Neuronal stem cell (in vitro differentiated cells): Measurements from ENCODE around the gene SNX33.
A peak's percentile ranks its signal among the peaks of the same experiment; 100 is the strongest.

Experiments
- DNase-seq: peaks from one replicate; pipeline ENCODE4 v3.0.0-alpha.2; 2013; ENCODE audit warnings: low spot score
- H2AFZ ChIP-seq: one replicate; pipeline ENCODE4 v1.6.1; 2013; ENCODE audit warnings: mild to moderate bottlenecking, low read length, inconsistent platforms
- H2AK5ac ChIP-seq: 2 replicates; pipeline ENCODE4 v1.6.1; 2013; ENCODE audit warnings: low read depth, mild to moderate bottlenecking, inconsistent platforms, low read length, moderate library complexity, mixed read lengths
- H2BK120ac ChIP-seq: 2 replicates; pipeline ENCODE4 v1.6.1; 2013; ENCODE audit warnings: low read depth, mild to moderate bottlenecking, inconsistent platforms, low read length, moderate library complexity, mixed read lengths
- H2BK12ac ChIP-seq: one replicate; pipeline ENCODE4 v1.6.1; 2013; ENCODE audit warnings: low read length, inconsistent platforms
- H2BK15ac ChIP-seq: 2 replicates; pipeline ENCODE4 v1.6.1; 2013; ENCODE audit warnings: mild to moderate bottlenecking, low read length, inconsistent platforms, mixed read lengths
- H2BK5ac ChIP-seq: one replicate; pipeline ENCODE4 v1.6.1; 2013; ENCODE audit warnings: inconsistent platforms, mild to moderate bottlenecking, low read length, moderate library complexity
- H3K14ac ChIP-seq: one replicate; pipeline ENCODE4 v1.6.1; 2013; ENCODE audit warnings: low read length, inconsistent platforms
- H3K18ac ChIP-seq: 2 replicates; pipeline ENCODE4 v1.6.1; 2013; ENCODE audit warnings: low read length, inconsistent platforms
- H3K23ac ChIP-seq: 2 replicates; pipeline ENCODE4 v1.6.1; 2013; ENCODE audit warnings: low read depth, mild to moderate bottlenecking, mixed read lengths, low read length, inconsistent platforms; ENCODE audit not compliant: poor library complexity
- H3K27ac ChIP-seq: replicated peaks from 3 replicates; pipeline ENCODE4 v1.5.1; 2013; ENCODE audit warnings: low read length, inconsistent platforms
- H3K27me3 ChIP-seq, 3 experiments: 2 replicates each; pipeline ENCODE4 v1.6.1; 2013; ENCODE audit warnings: low read length in 3 of 3, mild to moderate bottlenecking in 2 of 3, inconsistent platforms in 1 of 3, low read depth in 1 of 3, mixed read lengths in 1 of 3, moderate library complexity in 1 of 3; ENCODE audit not compliant: control insufficient read depth in 3 of 3, insufficient read depth in 3 of 3
- H3K36me3 ChIP-seq, 2 donors: replicated peaks in 1 of 2; 2 replicates each; pipeline ENCODE4 v1.6.1; 2013; ENCODE audit warnings: low read length in 2 of 2; ENCODE audit not compliant: control insufficient read depth in 2 of 2, insufficient read depth in 2 of 2
- H3K4ac ChIP-seq: 2 replicates; pipeline ENCODE4 v1.6.1; 2013; ENCODE audit warnings: inconsistent platforms, mild to moderate bottlenecking, low read length, moderate library complexity
- H3K4me1 ChIP-seq, 2 donors: 1 replicate in 1 of 2; 2 replicates in 1 of 2; pipeline ENCODE4 v1.6.1; 2013; ENCODE audit warnings: low read length in 2 of 2, low read depth in 1 of 2; ENCODE audit not compliant: control insufficient read depth in 2 of 2, insufficient read depth in 1 of 2
- H3K4me2 ChIP-seq: one replicate; pipeline ENCODE4 v1.6.1; 2013; ENCODE audit warnings: mild to moderate bottlenecking, low read length, inconsistent platforms; ENCODE audit not compliant: insufficient read depth, poor library complexity, severe bottlenecking
- H3K4me3 ChIP-seq, 2 donors: 2 replicates each; pipeline ENCODE4 v1.5.1; 2013; ENCODE audit warnings: low read length in 2 of 2, mild to moderate bottlenecking in 2 of 2, inconsistent platforms in 1 of 2, moderate library complexity in 1 of 2
- H3K79me1 ChIP-seq: one replicate; pipeline ENCODE4 v1.6.1; 2013; ENCODE audit warnings: low read depth, mild to moderate bottlenecking, inconsistent platforms, low read length, moderate library complexity
- H3K9ac ChIP-seq: one replicate; pipeline ENCODE4 v1.6.1; 2013; ENCODE audit warnings: mild to moderate bottlenecking, low read depth, low read length, inconsistent platforms; ENCODE audit not compliant: poor library complexity
- H3K9me3 ChIP-seq, 2 donors: replicated peaks in 1 of 2; 2 replicates each; pipeline versions ENCODE3 to v1.6.1; 2013; ENCODE audit warnings: low read length in 2 of 2, mild to moderate bottlenecking in 2 of 2, inconsistent platforms in 1 of 2, low read depth in 1 of 2, mixed read lengths in 1 of 2, moderate library complexity in 1 of 2; ENCODE audit not compliant: control insufficient read depth in 2 of 2, insufficient read depth in 1 of 2
- H4K8ac ChIP-seq: one replicate; pipeline ENCODE4 v1.6.1; 2013; ENCODE audit warnings: low read depth, mild to moderate bottlenecking, inconsistent platforms, low read length, moderate library complexity
- H4K91ac ChIP-seq: one replicate; pipeline ENCODE4 v1.6.1; 2013; ENCODE audit warnings: low read length, low read depth, mild to moderate bottlenecking, inconsistent platforms; ENCODE audit not compliant: poor library complexity
- WGBS, 2 donors: extraction: QIAGEN DNeasy Blood & Tissue Kit; methylation state at CpG; one replicate each; pipeline ENCODE4 v1.1.7; 2013; ENCODE audit warnings: missing lambda C conversion rate in 2 of 2, mixed read lengths in 1 of 2; ENCODE audit not compliant: insufficient read length in 2 of 2, insufficient replicate concordance in 1 of 2; ENCODE audit errors: extremely low coverage in 2 of 2; 5-methylcytosine and 5-hydroxymethylcytosine counted together

SNX33 gene

GRCh38 chr15:75656331-75656730 lies 8.6 kb downstream of the SNX33 start:
- H2AK5ac ChIP-seq, result no peak overlapping the region
- peaks cover 17 to 23% of the 10 kb centered on the region in 2 donors for H3K4me1 ChIP-seq
- H4K8ac ChIP-seq, result no peak overlapping the region
- no peak overlapping the region for H3K4me2 ChIP-seq
- H2BK15ac ChIP-seq, result no peak overlapping the region
- H3K36me3 ChIP-seq, result peaks cover 27 to 84% of the 10 kb centered on the region in 2 donors
- no peak overlapping the region for H2BK5ac ChIP-seq
- no peak overlapping the region for H3K18ac ChIP-seq
- no peak for DNase-seq
- no peak overlapping the region for H3K14ac ChIP-seq
- peak overlapping the region; percentile 35 for H3K9ac ChIP-seq
- no peak overlapping the region for H2AFZ ChIP-seq
- H3K27ac ChIP-seq, result no peak overlapping the region
- no peak overlapping the region for H4K91ac ChIP-seq
- H3K4me3 ChIP-seq, result no peak overlapping the region
- peaks cover 13% of the 10 kb centered on the region for H3K79me1 ChIP-seq
- H3K4ac ChIP-seq, result no peak overlapping the region
- H2BK120ac ChIP-seq, result no peak overlapping the region
- H2BK12ac ChIP-seq, result no peak overlapping the region
- H3K23ac ChIP-seq, result no peak overlapping the region
- H3K9me3 ChIP-seq, result no peaks in the 10 kb centered on the region
- WGBS, 2 donors, result no CpG with 5 or more reads among the region's 5 CpGs
- no peaks in the 10 kb centered on the region for H3K27me3 ChIP-seq

- no peak overlapping the region for H3K18ac ChIP-seq
- H3K14ac ChIP-seq, result no peak overlapping the region
- H3K9me3 ChIP-seq, result no peaks in the 10 kb centered on the region
- no peak overlapping the region for H2AFZ ChIP-seq
- H2AK5ac ChIP-seq, result no peak overlapping the region
- H3K27me3 ChIP-seq, result no peaks in the 10 kb centered on the region
- no CpG with 5 or more reads among the region's 22 CpGs for WGBS, 2 donors
- DNase-seq, result no peak
- peak overlapping the region; percentile 77 for H3K23ac ChIP-seq
- H3K79me1 ChIP-seq, result peaks cover 11% of the 10 kb centered on the region
- no peak overlapping the region for H2BK12ac ChIP-seq
- peak overlapping the region in 1 of 2 donors; percentile 40 for H3K4me3 ChIP-seq
- H3K4me2 ChIP-seq, result no peak overlapping the region
- no peak overlapping the region for H2BK5ac ChIP-seq
- H4K8ac ChIP-seq, result no peak overlapping the region
- peaks cover 27 to 81% of the 10 kb centered on the region in 2 donors for H3K36me3 ChIP-seq
- H3K4me1 ChIP-seq, result peaks cover 12 to 20% of the 10 kb centered on the region in 2 donors
- no peak overlapping the region for H2BK120ac ChIP-seq
- no peak overlapping the region for H4K91ac ChIP-seq
- no peak overlapping the region for H2BK15ac ChIP-seq
- H3K27ac ChIP-seq, result no peak overlapping the region
- H3K9ac ChIP-seq, result peak overlapping the region; percentile 35
- peak overlapping the region; percentile 32 for H3K4ac ChIP-seq
Observed at GRCh38 chr15:75656813-75657212, 9.1 kb downstream of the SNX33 start.

DNA sequence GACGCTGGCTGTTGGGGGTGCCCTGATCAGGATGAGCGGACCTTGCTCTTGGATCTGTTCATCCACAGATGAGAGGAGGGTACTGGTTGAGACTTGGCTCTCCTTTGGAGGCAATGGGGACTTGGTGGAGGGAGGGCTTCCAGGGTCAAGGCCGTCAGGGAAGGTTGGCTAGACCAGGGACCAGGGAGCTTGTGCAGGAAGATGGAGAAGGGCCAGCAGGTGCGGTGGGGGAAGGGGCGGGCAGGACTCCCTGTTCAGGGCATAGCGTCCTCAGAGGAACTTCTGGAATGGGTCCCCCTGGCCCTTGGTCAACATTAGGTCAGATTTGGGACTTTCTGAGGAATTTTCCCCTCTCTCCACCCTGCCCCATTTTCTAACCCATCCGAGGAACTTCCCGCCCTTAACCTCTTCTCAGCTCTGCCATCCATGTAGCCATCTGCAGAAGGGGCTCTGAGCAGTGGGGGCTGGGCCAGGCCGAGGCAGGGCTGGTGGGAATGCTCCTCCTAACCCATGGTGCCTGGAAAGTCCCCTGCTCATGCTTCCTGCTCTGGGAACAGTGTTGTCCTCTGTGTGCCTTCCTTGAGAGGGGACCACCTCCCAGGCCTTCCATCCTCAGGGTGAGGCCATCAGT lies 11.5 kb downstream of the SNX33 start:
- Histone ChIP-seq H3K4me1 (peaks cover 0 to 7% of the 10 kb centered on the region in 2 donors), H3K79me1 (peaks cover 10% of the 10 kb centered on the region), H2AFZ (no peak overlapping the region), H3K27ac (no peak overlapping the region), H2BK120ac (no peak overlapping the region), H3K36me3 (peaks cover 27 to 66% of the 10 kb centered on the region in 2 donors), H2BK12ac (no peak overlapping the region), H3K18ac (no peak overlapping the region), H3K9ac (no peak overlapping the region), H2BK5ac (no peak overlapping the region), H3K4ac (no peak overlapping the region), H3K4me3 (no peak overlapping the region), H2BK15ac (no peak overlapping the region), H3K9me3 (no peaks in the 10 kb centered on the region), H3K4me2 (no peak overlapping the region), H3K27me3 (no peaks in the 10 kb centered on the region), H3K23ac (no peak overlapping the region), H2AK5ac (no peak overlapping the region), H4K91ac (no peak overlapping the region), H3K14ac (peak overlapping the region; percentile 21), H4K8ac (no peak overlapping the region)
- WGBS, 2 donors, result no CpG with 5 or more reads among the region's 9 CpGs
- no peak for DNase-seq

- Histone ChIP-seq H3K14ac (peak overlapping the region; percentile 71), H3K79me1 (peaks cover 7% of the 10 kb centered on the region), H3K9ac (no peak overlapping the region), H3K27ac (no peak overlapping the region), H2AFZ (no peak overlapping the region), H3K18ac (peak overlapping the region; percentile 71), H2BK120ac (no peak overlapping the region), H4K91ac (no peak overlapping the region), H2BK12ac (no peak overlapping the region), H2AK5ac (no peak overlapping the region), H3K4me3 (no peak overlapping the region), H2BK5ac (no peak overlapping the region), H3K36me3 (peaks cover 23 to 58% of the 10 kb centered on the region in 2 donors), H3K23ac (peak overlapping the region; percentile 96), H3K9me3 (no peaks in the 10 kb centered on the region), H2BK15ac (no peak overlapping the region), H3K4ac (no peak overlapping the region), H4K8ac (no peak overlapping the region), H3K27me3 (no peaks in the 10 kb centered on the region), H3K4me1 (peaks cover 0 to 7% of the 10 kb centered on the region in 2 donors), H3K4me2 (no peak overlapping the region)
- WGBS, 2 donors, result no CpG with 5 or more reads among the region's 17 CpGs
- DNase-seq, result no peak
Observed at GRCh38 chr15:75659928-75660645, 12.4 kb downstream of the SNX33 start.
